GM19351 (cell line): ENCODE data around the gene COQ9.
A peak's percentile ranks its signal among the peaks of the same experiment; 100 is the strongest.
"Not testable (repeated sequence)": the region's sequence is repeated elsewhere in the genome, so short reads cannot be mapped to it uniquely, and the experiment has no call there.

ENCODE experiments used
- ATAC-seq: cut with Tn5 transposase; IDR thresholded peaks from one replicate; pipeline ENCODE4 v1.9.1; 2021; ENCODE audit warnings: mild to moderate bottlenecking, moderate library complexity; ENCODE audit not compliant: unreplicated experiment

The COQ9 gene

GRCh38 chr16:57426356-57426755 lies 20.9 kb upstream of the COQ9 start:
- ATAC-seq: no peak

GRCh38 chr16:57427307-57427706 lies 20.0 kb upstream of the COQ9 start:
- ATAC-seq: no peak

GRCh38 chr16:57427824-57428223 lies 19.5 kb upstream of the COQ9 start:
- ATAC-seq: no peak

GRCh38 chr16:57430955-57431354 lies 16.3 kb upstream of the COQ9 start:
- no peak for ATAC-seq

GRCh38 chr16:57432505-57432904 lies 14.8 kb upstream of the COQ9 start:
- ATAC-seq: no peak

GRCh38 chr16:57432989-57433388 lies 14.3 kb upstream of the COQ9 start:
- no peak for ATAC-seq

GRCh38 chr16:57434003-57434402 lies 13.3 kb upstream of the COQ9 start:
- ATAC-seq: no peak

GRCh38 chr16:57435838-57436237 lies 11.4 kb upstream of the COQ9 start:
- ATAC-seq: no peak

- ATAC-seq: not testable (repeated sequence)
These were observed 7.3 kb upstream of the COQ9 start for GRCh38 chr16:57439947-57440346.

- not testable (repeated sequence) for ATAC-seq
These were observed 6.7 kb upstream of the COQ9 start for GRCh38 chr16:57440551-57440950.

GRCh38 chr16:57444711-57445110 lies 2.6 kb upstream of the COQ9 start:
- ATAC-seq: no peak

- no peak for ATAC-seq
These were observed 1.8 kb upstream of the COQ9 start for GRCh38 chr16:57445510-57445909.

- ATAC-seq: peak; percentile 42
These were observed 621 bp upstream of the COQ9 start for GRCh38 chr16:57446531-57447185.

GRCh38 chr16:57452021-57452420 lies 4.7 kb downstream of the COQ9 start:
- ATAC-seq: no peak

- ATAC-seq: peak; percentile 92
These were observed 15.1 kb downstream of the COQ9 start, which contains the start of gene POLR2C for GRCh38 chr16:57462209-57462977. Gene POLR2C (plus strand): TSS chr16:57462679. CDS start chr16:57462725, 46 bp downstream.

GRCh38 chr16:57462978-57463362 lies 15.7 kb downstream of the COQ9 start:
- peak; percentile 14 for ATAC-seq

GRCh38 chr16:57464523-57464922 lies 17.2 kb downstream of the COQ9 start:
- no peak for ATAC-seq

GRCh38 chr16:57468346-57468745 lies 21.1 kb downstream of the COQ9 start:
- ATAC-seq: no peak

GRCh38 chr16:57469046-57469445 lies 21.8 kb downstream of the COQ9 start:
- no peak for ATAC-seq

GRCh38 chr16:57469917-57470470 lies 22.7 kb downstream of the COQ9 start:
- ATAC-seq: no peak

GRCh38 chr16:57470711-57471110 lies 23.4 kb downstream of the COQ9 start:
- no peak for ATAC-seq

GRCh38 chr16:57471209-57471608 lies 23.9 kb downstream of the COQ9 start:
- no peak for ATAC-seq
